SK-N-SH (cell line): ENCODE results near the gene TPRG1. TPM values are rescaled to one million over a fixed set of nuclear protein-coding genes. Genes with fewer than 3 reads are reported as not detected.

Experiments
- CTCF ChIA-PET: fragments of 300-600, 350-600 bp; formaldehyde crosslinking; extraction: SDS; loops from one replicate; lab custom pipeline; 2021; lab: Yijun Ruan, JAX
- POLR2A ChIA-PET: fragments of 350-600 bp; sonication (Branson Sonifier 250); formaldehyde crosslinking; extraction: SDS; loops from one replicate; lab custom pipeline; 2020; ENCODE audit warnings: antibody characterized with exemption, inconsistent platforms; lab: Yijun Ruan, JAX
- DNase-seq: peaks from one replicate; pipeline ENCODE4 v3.0.0; 2012
- H2AFZ ChIP-seq: fragments of 200-600 bp; sonication (generic); 2 replicates; pipeline ENCODE4 v1.8.1; 2016; ENCODE audit warnings: antibody characterized with exemption, mild to moderate bottlenecking, low read depth
- H3F3A ChIP-seq: fragments of 200-600 bp; sonication (generic); replicated peaks from 2 replicates; pipeline ENCODE3; 2016; ENCODE audit warnings: antibody characterized with exemption, mild to moderate bottlenecking; ENCODE audit not compliant: insufficient read depth
- H3K27ac ChIP-seq, 2 experiments: fragments of 200-500 bp in 1 of 2; fragments of 200-600 bp in 1 of 2; sonication (Bioruptor generic) in 1 of 2; sonication (generic), shearing (Covaris generic) in 1 of 2; 2 replicates each; pipeline versions ENCODE4 v1.5.1 to v1.6.1; 2014 to 2016; ENCODE audit warnings: low read depth in 2 of 2, inconsistent platforms in 1 of 2, low read length in 1 of 2, mild to moderate bottlenecking in 1 of 2, mixed read lengths in 1 of 2
- H3K27me3 ChIP-seq: fragments of 200-600 bp; sonication (generic), shearing (Covaris generic); 2 replicates; pipeline ENCODE4 v1.6.1; 2016; ENCODE audit warnings: mixed run types; ENCODE audit not compliant: insufficient read depth
- H3K36me3 ChIP-seq, 2 experiments: fragments of 200-500 bp in 1 of 2; fragments of 200-600 bp in 1 of 2; sonication (Bioruptor generic) in 1 of 2; sonication (generic) in 1 of 2; replicated peaks in 1 of 2; 2 replicates each; pipeline versions ENCODE3 to v1.5.1; 2014 to 2016; ENCODE audit warnings: low read length in 1 of 2, mild to moderate bottlenecking in 1 of 2; ENCODE audit not compliant: insufficient read depth in 2 of 2, control insufficient read depth in 1 of 2
- H3K4me1 ChIP-seq, 2 experiments: fragments of 200-500 bp in 1 of 2; fragments of 200-600 bp in 1 of 2; sonication (Bioruptor generic) in 1 of 2; sonication (generic), shearing (Covaris generic) in 1 of 2; 2 replicates each; pipeline versions ENCODE4 v1.5.1 to v1.6.1; 2014 to 2016; ENCODE audit warnings: low read depth in 1 of 2, low read length in 1 of 2, mixed run types in 1 of 2; ENCODE audit not compliant: insufficient read depth in 2 of 2, control insufficient read depth in 1 of 2
- H3K4me2 ChIP-seq: fragments of 200-600 bp; sonication (generic), shearing (Covaris generic); 2 replicates; pipeline ENCODE4 v1.6.1; 2017; ENCODE audit warnings: mixed run types
- H3K4me3 ChIP-seq, 2 experiments: fragments of 200-500 bp in 1 of 2; fragments of 200-600 bp in 1 of 2; sonication (Bioruptor generic) in 1 of 2; sonication (generic), shearing (Covaris generic) in 1 of 2; 2 replicates each; pipeline versions ENCODE4 v1.5.1 to v1.8.1; 2014 to 2016; ENCODE audit warnings: low read depth in 2 of 2, inconsistent platforms in 1 of 2, low read length in 1 of 2, mild to moderate bottlenecking in 1 of 2, mixed read lengths in 1 of 2, moderate library complexity in 1 of 2
- H3K79me2 ChIP-seq: fragments of 200-600 bp; sonication (generic); 2 replicates; pipeline ENCODE4 v1.8.1; 2017; ENCODE audit warnings: mild to moderate bottlenecking; ENCODE audit not compliant: insufficient read depth
- H3K9ac ChIP-seq: fragments of 200-600 bp; sonication (generic); 2 replicates; pipeline ENCODE4 v1.6.1; 2017; ENCODE audit warnings: mixed run types
- H3K9me2 ChIP-seq: fragments of 200-600 bp; sonication (generic); 2 replicates; pipeline ENCODE4 v1.6.1; 2017; ENCODE audit warnings: mixed run types
- H3K9me3 ChIP-seq: fragments of 200-600 bp; sonication (generic); 2 replicates; pipeline ENCODE4 v1.6.1; 2017; ENCODE audit warnings: mixed run types, mild to moderate bottlenecking, moderate library complexity
- H4K20me1 ChIP-seq: fragments of 200-600 bp; sonication (generic); 2 replicates; pipeline ENCODE4 v1.6.1; 2017; ENCODE audit warnings: mild to moderate bottlenecking, mixed run types; ENCODE audit not compliant: insufficient read depth
- CHD2 ChIP-seq: fragments of 150-350 bp; IDR thresholded peaks from 2 replicates; pipeline ENCODE4 v1.6.1; 2018; ENCODE audit warnings: low read length; ENCODE audit not compliant: partially characterized antibody
- EP300 ChIP-seq, 2 experiments: IDR thresholded peaks; 2 replicates each; pipeline versions ENCODE4 v1.4.0 to v1.6.1; 2012; ENCODE audit warnings: borderline replicate concordance in 1 of 2, low read depth in 1 of 2, low read length in 1 of 2
- FOSL2 ChIP-seq: IDR thresholded peaks from 2 replicates; pipeline ENCODE4 v1.4.0; 2012; ENCODE audit warnings: low read depth, mild to moderate bottlenecking, moderate library complexity, borderline replicate concordance
- FOXJ3 ChIP-seq: sonication (generic); formaldehyde crosslinking; IDR thresholded peaks from 2 replicates; pipeline ENCODE4 v1.5.1; 2020; ENCODE audit warnings: mild to moderate bottlenecking, missing genetic modification reagents
- GABPA ChIP-seq: IDR thresholded peaks from 2 replicates; pipeline ENCODE4 v1.4.0; 2012; ENCODE audit warnings: low read depth, mild to moderate bottlenecking
- JUND ChIP-seq: IDR thresholded peaks from 2 replicates; pipeline ENCODE4 v1.4.0; 2012
- POLR2AphosphoS5 ChIP-seq: IDR thresholded peaks from 2 replicates; pipeline ENCODE4 v1.6.1; 2012; ENCODE audit warnings: low read depth, low read length
- RAD21 ChIP-seq: IDR thresholded peaks from 2 replicates; pipeline ENCODE4 v1.6.1; 2012; ENCODE audit warnings: mild to moderate bottlenecking, low read length
- RCOR1 ChIP-seq: fragments of 150-350 bp; IDR thresholded peaks from 2 replicates; pipeline ENCODE4 v1.6.1; 2017; ENCODE audit warnings: antibody characterized with exemption, low read length
- RXRA ChIP-seq: IDR thresholded peaks from 2 replicates; pipeline ENCODE4 v1.4.0; 2012; ENCODE audit warnings: low read depth, mild to moderate bottlenecking, borderline replicate concordance
- TAF1 ChIP-seq: IDR thresholded peaks from 2 replicates; pipeline ENCODE4 v1.6.1; 2012; ENCODE audit warnings: low read depth, mild to moderate bottlenecking, low read length, moderate library complexity, borderline replicate concordance
- TCF12 ChIP-seq: IDR thresholded peaks from 2 replicates; pipeline ENCODE4 v1.4.0; 2012
- TEAD4 ChIP-seq: IDR thresholded peaks from 2 replicates; pipeline ENCODE4 v1.4.0; 2012; ENCODE audit warnings: mild to moderate bottlenecking, borderline replicate concordance; ENCODE audit not compliant: insufficient read depth
- YY1 ChIP-seq: IDR thresholded peaks from 2 replicates; pipeline ENCODE4 v1.4.0; 2012; ENCODE audit warnings: low read depth, mild to moderate bottlenecking
- WGBS: methylation state at CpG from one replicate; pipeline ENCODE4 v1.1.6; 2017; ENCODE audit warnings: low lambda C conversion rate; 5-methylcytosine and 5-hydroxymethylcytosine counted together
- polyA plus RNA-seq, 3 experiments: library from polyadenylated mRNA; depleted of rRNA; stranded (reverse); fragments of >200 nt; gene quantifications; 2 replicates each; pipeline ENCODE4 v1.2.3, GENCODE V29; 2012
- TF ChIP-seq, protein P1 (sequence below): fragments of 150-350 bp; IDR thresholded peaks from 2 replicates; pipeline ENCODE4 v1.6.1; 2016; ENCODE audit warnings: mild to moderate bottlenecking, low read depth, low read length
- TF ChIP-seq, protein P2 (sequence below): IDR thresholded peaks from 2 replicates; pipeline ENCODE4 v1.6.1; 2012; ENCODE audit warnings: mild to moderate bottlenecking, low read depth, low read length, moderate library complexity
- TF ChIP-seq, protein P3 (sequence below): IDR thresholded peaks from 2 replicates; pipeline ENCODE4 v1.4.0; 2012; ENCODE audit warnings: low read depth, borderline replicate concordance
- TF ChIP-seq, protein P4 (sequence below): IDR thresholded peaks from 2 replicates; pipeline ENCODE4 v1.4.0; 2012; ENCODE audit warnings: low read depth, borderline replicate concordance
- TF ChIP-seq, protein P5 (sequence below): IDR thresholded peaks from 2 replicates; pipeline ENCODE4 v1.4.0; 2012; ENCODE audit warnings: low read depth
- TF ChIP-seq, protein P6 (sequence below): fragments of 150-350 bp; IDR thresholded peaks from 2 replicates; pipeline ENCODE4 v1.6.1; 2017; ENCODE audit warnings: antibody characterized with exemption, low read length, low read depth, borderline replicate concordance

TPRG1 gene
- polyA plus RNA-seq, 1 of the 3 experiments (the other 2 are of a cell fraction), result 0.64 TPM

DNA sequence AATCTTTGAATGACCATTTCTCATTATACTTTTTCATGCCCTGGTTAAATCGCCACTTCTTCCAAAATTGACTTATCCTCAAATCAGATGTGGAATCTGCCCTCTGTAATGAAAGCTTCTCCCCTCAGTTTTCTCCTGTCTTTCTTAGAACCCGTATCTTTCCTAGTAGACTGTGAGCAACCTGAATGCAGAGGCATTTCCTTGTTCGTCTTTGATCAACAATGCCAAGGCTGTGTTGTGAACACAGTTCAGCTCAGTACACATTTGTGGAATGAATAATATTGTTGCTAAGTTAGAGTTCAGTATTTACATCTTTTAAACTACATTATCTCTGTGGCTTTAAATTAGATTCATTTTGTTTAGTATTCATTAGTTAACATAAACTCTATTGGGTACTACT, 123.3 kb downstream of the TPRG1 start:
- Histone ChIP-seq H3K9me3 (no peaks in the 10 kb centered on the region), H4K20me1 (no peaks in the 10 kb centered on the region), H3K4me1 (no peaks in the 10 kb centered on the region), H3K9me2 (no peaks in the 10 kb centered on the region), H3K36me3 (no peaks in the 10 kb centered on the region), H3K4me3 (no peak overlapping the region), H3K79me2 (no peaks in the 10 kb centered on the region), H3K9ac (no peak overlapping the region), H3F3A (no peaks in the 10 kb centered on the region), H3K27me3 (no peaks in the 10 kb centered on the region; the same call in 1 of the 2 replicates), H3K4me2 (no peak overlapping the region), H2AFZ (no peak overlapping the region), H3K27ac (no peak overlapping the region)
- DNase-seq, result no peak
- ChIA-PET POLR2A (no interaction called here), CTCF (no interaction called here)
- 9% methylated on average over 3 of the region's 3 CpGs for WGBS
- TF ChIP-seq EP300 (IDR thresholded peaks at IDR 0.05; ENCODE audit: borderline replicate concordance in 1 of 2, low read depth in 1 of 2, low read length in 1 of 2), result no peak
- TF ChIP-seq, protein P1, sequence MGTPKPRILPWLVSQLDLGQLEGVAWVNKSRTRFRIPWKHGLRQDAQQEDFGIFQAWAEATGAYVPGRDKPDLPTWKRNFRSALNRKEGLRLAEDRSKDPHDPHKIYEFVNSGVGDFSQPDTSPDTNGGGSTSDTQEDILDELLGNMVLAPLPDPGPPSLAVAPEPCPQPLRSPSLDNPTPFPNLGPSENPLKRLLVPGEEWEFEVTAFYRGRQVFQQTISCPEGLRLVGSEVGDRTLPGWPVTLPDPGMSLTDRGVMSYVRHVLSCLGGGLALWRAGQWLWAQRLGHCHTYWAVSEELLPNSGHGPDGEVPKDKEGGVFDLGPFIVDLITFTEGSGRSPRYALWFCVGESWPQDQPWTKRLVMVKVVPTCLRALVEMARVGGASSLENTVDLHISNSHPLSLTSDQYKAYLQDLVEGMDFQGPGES, result no peak
- no peak for TF ChIP-seq POLR2AphosphoS5
- TF ChIP-seq, protein P2, sequence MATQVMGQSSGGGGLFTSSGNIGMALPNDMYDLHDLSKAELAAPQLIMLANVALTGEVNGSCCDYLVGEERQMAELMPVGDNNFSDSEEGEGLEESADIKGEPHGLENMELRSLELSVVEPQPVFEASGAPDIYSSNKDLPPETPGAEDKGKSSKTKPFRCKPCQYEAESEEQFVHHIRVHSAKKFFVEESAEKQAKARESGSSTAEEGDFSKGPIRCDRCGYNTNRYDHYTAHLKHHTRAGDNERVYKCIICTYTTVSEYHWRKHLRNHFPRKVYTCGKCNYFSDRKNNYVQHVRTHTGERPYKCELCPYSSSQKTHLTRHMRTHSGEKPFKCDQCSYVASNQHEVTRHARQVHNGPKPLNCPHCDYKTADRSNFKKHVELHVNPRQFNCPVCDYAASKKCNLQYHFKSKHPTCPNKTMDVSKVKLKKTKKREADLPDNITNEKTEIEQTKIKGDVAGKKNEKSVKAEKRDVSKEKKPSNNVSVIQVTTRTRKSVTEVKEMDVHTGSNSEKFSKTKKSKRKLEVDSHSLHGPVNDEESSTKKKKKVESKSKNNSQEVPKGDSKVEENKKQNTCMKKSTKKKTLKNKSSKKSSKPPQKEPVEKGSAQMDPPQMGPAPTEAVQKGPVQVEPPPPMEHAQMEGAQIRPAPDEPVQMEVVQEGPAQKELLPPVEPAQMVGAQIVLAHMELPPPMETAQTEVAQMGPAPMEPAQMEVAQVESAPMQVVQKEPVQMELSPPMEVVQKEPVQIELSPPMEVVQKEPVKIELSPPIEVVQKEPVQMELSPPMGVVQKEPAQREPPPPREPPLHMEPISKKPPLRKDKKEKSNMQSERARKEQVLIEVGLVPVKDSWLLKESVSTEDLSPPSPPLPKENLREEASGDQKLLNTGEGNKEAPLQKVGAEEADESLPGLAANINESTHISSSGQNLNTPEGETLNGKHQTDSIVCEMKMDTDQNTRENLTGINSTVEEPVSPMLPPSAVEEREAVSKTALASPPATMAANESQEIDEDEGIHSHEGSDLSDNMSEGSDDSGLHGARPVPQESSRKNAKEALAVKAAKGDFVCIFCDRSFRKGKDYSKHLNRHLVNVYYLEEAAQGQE, result no peak
- TF ChIP-seq RAD21, result no peak
- TF ChIP-seq TCF12, result no peak
- TF ChIP-seq TEAD4, result no peak
- TF ChIP-seq, protein P3, sequence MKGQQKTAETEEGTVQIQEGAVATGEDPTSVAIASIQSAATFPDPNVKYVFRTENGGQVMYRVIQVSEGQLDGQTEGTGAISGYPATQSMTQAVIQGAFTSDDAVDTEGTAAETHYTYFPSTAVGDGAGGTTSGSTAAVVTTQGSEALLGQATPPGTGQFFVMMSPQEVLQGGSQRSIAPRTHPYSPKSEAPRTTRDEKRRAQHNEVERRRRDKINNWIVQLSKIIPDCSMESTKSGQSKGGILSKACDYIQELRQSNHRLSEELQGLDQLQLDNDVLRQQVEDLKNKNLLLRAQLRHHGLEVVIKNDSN, result no peak
- no peak for TF ChIP-seq RCOR1
- no peak for TF ChIP-seq FOSL2

DNA sequence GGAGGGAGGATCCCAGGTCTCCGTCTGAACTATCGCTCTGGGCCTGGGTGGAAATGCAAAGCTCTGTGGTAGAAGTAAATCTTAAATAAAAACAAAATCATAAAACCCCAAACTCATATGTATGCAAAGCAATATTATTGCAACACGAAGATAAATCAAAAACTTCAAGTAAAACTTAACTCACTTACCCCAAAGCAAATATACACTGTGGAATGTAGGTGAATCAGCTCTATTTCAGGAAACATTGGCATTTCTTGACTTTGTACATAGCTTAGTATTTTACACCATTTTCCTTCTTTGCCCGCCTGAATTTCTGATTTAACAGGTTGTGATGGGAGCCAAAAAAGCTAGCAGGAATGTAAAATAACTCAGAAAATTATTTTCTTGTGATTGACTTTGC, 126.2 kb downstream of the TPRG1 start:
- WGBS, result 4% methylated on average over 4 of the region's 4 CpGs
- Histone ChIP-seq H3F3A (no peaks in the 10 kb centered on the region), H3K27ac (no peak overlapping the region), H2AFZ (no peak overlapping the region), H3K4me1 (no peaks in the 10 kb centered on the region), H3K9me3 (no peaks in the 10 kb centered on the region), H4K20me1 (no peaks in the 10 kb centered on the region), H3K4me2 (no peak overlapping the region), H3K9ac (no peak overlapping the region), H3K79me2 (no peaks in the 10 kb centered on the region), H3K27me3 (no peaks in the 10 kb centered on the region; the same call in 1 of the 2 replicates), H3K9me2 (no peaks in the 10 kb centered on the region), H3K36me3 (no peaks in the 10 kb centered on the region), H3K4me3 (no peak overlapping the region)
- CTCF ChIA-PET, result interaction anchor here (1.0 kb wide), 1 partner anchor 1558 kb away, joined by 3 read pairs; no protein-coding TSS in a partner anchor
- DNase-seq, result no peak
- POLR2A ChIA-PET, result no interaction called here
- TF ChIP-seq FOSL2 (no peak), TAF1 (no peak), RXRA (no peak), FOXJ3 (CRISPR knock-in tag) (no peak), CHD2 (no peak), GABPA (no peak), RCOR1 (no peak), YY1 (no peak), JUND (no peak), EP300 (IDR thresholded peaks at IDR 0.05; ENCODE audit: borderline replicate concordance in 1 of 2, low read depth in 1 of 2, low read length in 1 of 2) (no peak)
- TF ChIP-seq, protein P4, sequence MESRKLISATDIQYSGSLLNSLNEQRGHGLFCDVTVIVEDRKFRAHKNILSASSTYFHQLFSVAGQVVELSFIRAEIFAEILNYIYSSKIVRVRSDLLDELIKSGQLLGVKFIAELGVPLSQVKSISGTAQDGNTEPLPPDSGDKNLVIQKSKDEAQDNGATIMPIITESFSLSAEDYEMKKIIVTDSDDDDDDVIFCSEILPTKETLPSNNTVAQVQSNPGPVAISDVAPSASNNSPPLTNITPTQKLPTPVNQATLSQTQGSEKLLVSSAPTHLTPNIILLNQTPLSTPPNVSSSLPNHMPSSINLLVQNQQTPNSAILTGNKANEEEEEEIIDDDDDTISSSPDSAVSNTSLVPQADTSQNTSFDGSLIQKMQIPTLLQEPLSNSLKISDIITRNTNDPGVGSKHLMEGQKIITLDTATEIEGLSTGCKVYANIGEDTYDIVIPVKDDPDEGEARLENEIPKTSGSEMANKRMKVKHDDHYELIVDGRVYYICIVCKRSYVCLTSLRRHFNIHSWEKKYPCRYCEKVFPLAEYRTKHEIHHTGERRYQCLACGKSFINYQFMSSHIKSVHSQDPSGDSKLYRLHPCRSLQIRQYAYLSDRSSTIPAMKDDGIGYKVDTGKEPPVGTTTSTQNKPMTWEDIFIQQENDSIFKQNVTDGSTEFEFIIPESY, result no peak
- TF ChIP-seq, protein P5, sequence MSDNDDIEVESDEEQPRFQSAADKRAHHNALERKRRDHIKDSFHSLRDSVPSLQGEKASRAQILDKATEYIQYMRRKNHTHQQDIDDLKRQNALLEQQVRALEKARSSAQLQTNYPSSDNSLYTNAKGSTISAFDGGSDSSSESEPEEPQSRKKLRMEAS, result no peak
- TF ChIP-seq, protein P6, sequence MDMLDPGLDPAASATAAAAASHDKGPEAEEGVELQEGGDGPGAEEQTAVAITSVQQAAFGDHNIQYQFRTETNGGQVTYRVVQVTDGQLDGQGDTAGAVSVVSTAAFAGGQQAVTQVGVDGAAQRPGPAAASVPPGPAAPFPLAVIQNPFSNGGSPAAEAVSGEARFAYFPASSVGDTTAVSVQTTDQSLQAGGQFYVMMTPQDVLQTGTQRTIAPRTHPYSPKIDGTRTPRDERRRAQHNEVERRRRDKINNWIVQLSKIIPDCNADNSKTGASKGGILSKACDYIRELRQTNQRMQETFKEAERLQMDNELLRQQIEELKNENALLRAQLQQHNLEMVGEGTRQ, result no peak
